Measurements from ENCODE around the gene SLC34A1. TPM values are rescaled to one million over a fixed set of nuclear protein-coding genes. Genes with fewer than 3 reads are reported as not detected.

The SLC34A1 gene
- total and polyA plus RNA-seq, 2 donors (not counting 1 experiment from before 2014, with no cell fraction given): 0.06 TPM; not detected in 1

GRCh38 chr5:177399997-177400868, 16.0 kb downstream of the SLC34A1 start, which contains the start of gene PFN3:
PFN3 (minus strand) TSS chr5:177400661; CDS start chr5:177400576, 85 bp downstream.
- H3K9ac ChIP-seq (ENCODE audit: low read length): no peak within 1 kb of the TSS
- no peak within 1 kb of the TSS for H3K4me3 ChIP-seq (ENCODE audit: control extremely low read depth in 1 of 5, extremely low read depth in 1 of 5, insufficient read depth in 1 of 5, low read depth in 2 of 5, low read length in 4 of 5)
- ChIA-PET CTCF (interaction anchor here (6.1 to 12.7 kb wide), 2 partner anchors 9 to 48 kb away, joined by 146 to 628 read pairs; partner anchors contain the start of gene PRR7), POLR2A (interaction anchor here (0.8 kb wide), 1 partner anchor 55 kb away, joined by 3 read pairs; no protein-coding TSS in a partner anchor)
- Mint-ChIP-seq H3K4me1 (peaks cover 26% of the 10 kb centered on the region), H3K9me3 (ENCODE audit: insufficient read depth) (no peaks in the 10 kb centered on the region), H3K4me3 (no peak within 1 kb of the TSS), H3K27me3 (peaks cover 14% of the 10 kb centered on the region), H3K27ac (no peak within 1 kb of the TSS)
- DNase-seq: peak; percentile 19
- TF ChIP-seq EZH2 (IDR thresholded peaks at IDR 0.05; ENCODE audit: borderline replicate concordance, insufficient read depth, low read depth, low read length, poor library complexity, severe bottlenecking) (no peak), CTCF (IDR thresholded peaks at IDR 0.05) (no peak)
- H3K27me3 ChIP-seq (replicated peaks in 1 of 4; ENCODE audit: control extremely low read depth in 1 of 4, control insufficient read depth in 3 of 4, insufficient read depth in 4 of 4, low read length in 3 of 4): peaks cover 0 to 40% (median 9%) of the 10 kb centered on the region in 4 experiments
- no peak within 1 kb of the TSS for H2AFZ ChIP-seq (ENCODE audit: insufficient read depth, low read depth, low read length, poor library complexity, severe bottlenecking)
- 83% methylated on average over 76 of the region's 92 CpGs for WGBS (ENCODE audit: insufficient coverage)
- intact Hi-C loops (cut with micrococcal nuclease): loop anchor here (10.0 kb wide), 2 partner anchors 205 to 285 kb away; partner anchors contain the start of gene B4GALT7
- no peak within 1 kb of the TSS for H3K27ac ChIP-seq (ENCODE audit: low read length in 2 of 2)
- peaks cover 25 to 33% of the 10 kb centered on the region in 2 donors for H3K4me1 ChIP-seq (ENCODE audit: control insufficient read depth in 2 of 2, insufficient read depth in 2 of 2, low read length in 2 of 2)
- H4K20me1 ChIP-seq (ENCODE audit: control insufficient read depth, insufficient read depth, low read length, poor library complexity, severe bottlenecking): no peaks in the 10 kb centered on the region
- no peak within 1 kb of the TSS for H3K4me2 ChIP-seq (replicated peaks; ENCODE audit: low read depth, low read length, poor library complexity, severe bottlenecking)
- no peak for ATAC-seq (ENCODE audit: low read depth)
- peaks cover 0 to 19% (median 0%) of the 10 kb centered on the region in 3 donors for H3K9me3 ChIP-seq (ENCODE audit: control extremely low read depth in 1 of 3, control insufficient read depth in 2 of 3, insufficient read depth in 1 of 3, low read length in 2 of 3)
- no peaks in the 10 kb centered on the region for H3K79me2 ChIP-seq (ENCODE audit: control insufficient read depth, insufficient read depth, low read length)
- H3K36me3 ChIP-seq (replicated peaks in 1 of 2; ENCODE audit: control extremely low read depth in 1 of 2, control insufficient read depth in 1 of 2, extremely low read depth in 1 of 2, insufficient read depth in 2 of 2, low read length in 1 of 2): no peaks in the 10 kb centered on the region
